Pericardium fibroblast (primary cell): ENCODE measurements around the gene GOT1. TPM values are rescaled to one million over a fixed set of nuclear protein-coding genes. Genes with fewer than 3 reads are reported as not detected.

ENCODE experiments used
- total RNA-seq: library from RNA; depleted of rRNA; stranded (reverse); fragments of >200 nt; gene quantifications from 2 replicates; pipeline ENCODE4 v1.2.3, GENCODE V29; 2015

The GOT1 gene
- total RNA-seq, result 35.4 and 43.4 TPM in 2 replicates

GRCh38 chr10:99430451-99431189 is at the start of gene GOT1:
Gene GOT1 (minus strand): TSS chr10:99430624. CDS start chr10:99430565, 59 bp downstream.

Other genes starting within 250 kb of the GOT1 start
- gene HPSE2, start 194.8 kb downstream of the GOT1 start, total RNA-seq, result 0.47 TPM in 1 of 2 replicates, not detected in the other
- gene CNNM1, start 101.3 kb downstream of the GOT1 start, total RNA-seq, result 0.09 and 2.2 TPM in 2 replicates
- 2.1 TPM in 1 of 2 replicates, not detected in the other for gene NKX2-3, start 102.3 kb upstream of the GOT1 start, total RNA-seq
- gene SLC25A28, start 189.8 kb upstream of the GOT1 start, total RNA-seq, result 5.5 and 7.1 TPM in 2 replicates
- gene ENTPD7, start 228.9 kb upstream of the GOT1 start, total RNA-seq, result 8.3 and 14.6 TPM in 2 replicates